DMS79 treated with DMSO at 0.1 percent for 48 hours (cell line): ENCODE data around the gene TCAIM.

Experiments used
- DNase-seq: peaks from one replicate; lab custom pipeline; 2025; lab: John Stamatoyannopoulos, UW

TCAIM gene, protein sequence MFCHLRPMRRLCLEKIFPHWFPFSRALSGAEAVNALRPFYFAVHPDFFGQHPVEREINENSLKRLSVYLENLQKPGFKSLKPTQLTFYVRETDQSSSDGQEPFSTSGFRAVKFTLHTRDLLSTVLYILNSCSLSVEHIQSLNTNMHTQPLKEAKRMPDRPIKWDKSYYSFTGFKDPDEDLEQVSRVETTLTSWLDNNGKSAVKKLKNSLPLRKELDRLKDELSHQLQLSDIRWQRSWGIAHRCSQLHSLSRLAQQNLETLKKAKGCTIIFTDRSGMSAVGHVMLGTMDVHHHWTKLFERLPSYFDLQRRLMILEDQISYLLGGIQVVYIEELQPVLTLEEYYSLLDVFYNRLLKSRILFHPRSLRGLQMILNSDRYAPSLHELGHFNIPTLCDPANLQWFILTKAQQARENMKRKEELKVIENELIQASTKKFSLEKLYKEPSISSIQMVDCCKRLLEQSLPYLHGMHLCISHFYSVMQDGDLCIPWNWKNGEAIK

GRCh38 chr3:44338010-44338827 is at the start of gene TCAIM:
Gene TCAIM (plus strand): TSS chr3:44338766. CDS start chr3:44354783, 16,017 bp downstream.
- peak; percentile 80 for DNase-seq

GRCh38 chr3:44289882-44290462 is 48.6 kb upstream of the TCAIM start:
- no peak for DNase-seq

GRCh38 chr3:44292276-44292675 is 46.3 kb upstream of the TCAIM start:
- no peak for DNase-seq

- no peak for DNase-seq
These were observed 45.6 kb upstream of the TCAIM start for GRCh38 chr3:44292947-44293346.

DNA sequence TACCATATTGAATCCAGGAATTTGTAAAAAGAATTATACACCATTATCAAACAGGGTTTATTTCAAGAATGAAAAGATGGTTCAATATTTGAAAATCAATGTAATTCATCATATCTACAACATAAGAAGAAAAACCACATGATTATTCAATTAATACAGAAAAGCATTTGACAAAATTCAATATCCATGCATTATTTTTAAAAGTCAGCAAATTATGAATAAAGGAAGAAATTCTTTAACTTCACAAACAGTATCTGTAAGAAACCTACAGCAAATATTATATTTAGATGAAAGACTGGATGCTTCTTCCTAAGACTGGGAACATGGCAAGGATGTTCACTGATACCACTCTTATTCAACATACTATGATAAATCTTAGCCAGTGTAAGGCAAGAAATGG is 41.3 kb upstream of the TCAIM start:
- no peak for DNase-seq

- DNase-seq: no peak
These were observed 36.8 kb upstream of the TCAIM start for GRCh38 chr3:44301746-44302145.

- no peak for DNase-seq
These were observed 29.1 kb upstream of the TCAIM start for GRCh38 chr3:44309500-44309899.

DNA sequence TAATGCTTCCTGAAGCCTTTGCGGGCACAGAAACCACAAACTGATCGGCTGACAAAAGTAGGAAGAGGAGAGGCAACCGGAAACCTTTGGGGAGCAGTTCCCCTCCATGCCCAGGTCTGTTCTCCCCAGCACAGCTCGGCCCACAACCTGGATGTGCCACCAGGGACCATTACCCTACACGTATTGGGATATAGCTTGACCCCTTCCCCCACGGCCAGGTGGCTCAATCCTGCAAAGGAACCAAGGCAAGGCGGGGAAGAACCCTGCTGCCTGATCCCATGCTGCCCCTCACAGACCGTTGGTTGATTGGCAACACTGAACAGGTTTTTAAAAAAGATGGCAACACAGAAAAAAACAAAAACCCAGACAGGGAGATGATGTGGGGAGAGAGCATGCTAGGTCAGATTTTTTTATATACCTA is 19.7 kb upstream of the TCAIM start:
- DNase-seq: no peak

DNA sequence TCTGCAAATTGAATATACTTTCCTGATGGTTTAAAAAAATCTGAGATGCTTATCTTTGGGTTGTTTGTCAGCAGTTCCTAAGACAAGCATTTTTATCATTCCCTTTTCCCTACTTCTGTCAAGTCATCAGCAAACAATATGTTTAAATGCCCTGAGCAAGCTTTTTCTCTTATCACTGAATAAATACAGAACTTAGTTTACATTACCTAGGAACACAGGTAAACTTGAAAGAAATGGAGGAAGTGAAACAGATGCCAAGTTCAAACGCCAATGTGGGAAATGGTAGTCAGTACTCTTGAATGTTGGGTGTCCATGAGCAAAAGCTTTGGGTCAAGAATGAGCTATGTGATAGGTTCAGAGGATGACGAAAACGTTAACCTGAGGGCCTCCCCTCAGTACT is 17.2 kb upstream of the TCAIM start:
- no peak for DNase-seq

GRCh38 chr3:44323341-44323955 is 15.1 kb upstream of the TCAIM start:
- DNase-seq: peak; percentile 27

DNA sequence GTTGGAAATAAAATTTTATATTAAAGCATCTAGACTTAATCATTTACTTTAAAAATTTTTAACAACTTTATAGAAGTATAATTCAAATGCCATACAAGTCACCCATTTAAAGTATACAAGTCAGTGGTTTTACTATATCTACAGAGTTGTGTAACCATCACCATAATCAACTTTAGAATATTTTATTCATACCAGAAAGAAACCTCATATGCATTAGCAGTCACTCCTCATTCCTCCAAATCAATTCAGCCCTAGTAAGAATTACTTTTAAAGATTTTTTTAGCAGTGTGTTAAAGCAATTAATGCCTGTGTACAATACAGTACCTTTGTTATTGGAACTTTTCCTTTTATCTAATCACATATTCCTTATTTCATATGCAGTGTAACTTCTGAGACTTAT is 14.0 kb upstream of the TCAIM start:
- no peak for DNase-seq

DNA sequence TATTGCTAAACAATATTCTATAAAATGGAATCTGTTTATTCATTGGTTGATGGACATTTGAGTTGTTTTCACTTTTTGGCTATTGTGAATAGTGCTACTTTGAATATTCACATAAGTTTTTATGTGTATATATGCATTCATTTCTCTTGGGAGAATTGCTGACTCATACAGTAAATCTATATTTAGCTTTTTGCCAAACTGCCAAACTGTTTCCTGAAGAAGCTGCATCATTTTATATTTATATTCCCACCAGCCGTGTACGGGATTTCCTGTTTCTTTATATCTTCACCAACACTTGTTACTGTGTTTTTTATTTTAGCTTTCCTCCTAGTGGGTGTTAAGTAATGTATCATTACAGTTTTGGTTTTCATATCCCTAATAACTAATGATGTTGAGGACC is 12.5 kb upstream of the TCAIM start:
- no peak for DNase-seq

GRCh38 chr3:44326515-44326914 is 12.1 kb upstream of the TCAIM start:
- no peak for DNase-seq

- no peak for DNase-seq
These were observed 8.6 kb upstream of the TCAIM start for GRCh38 chr3:44329946-44330345.

- DNase-seq: no peak
These were observed 8.1 kb upstream of the TCAIM start for GRCh38 chr3:44330444-44330843.

- DNase-seq: no peak
These were observed 4.2 kb upstream of the TCAIM start for GRCh38 chr3:44334326-44334725.

- DNase-seq: no peak
These were observed 1.2 kb upstream of the TCAIM start for GRCh38 chr3:44337248-44337785.

DNA sequence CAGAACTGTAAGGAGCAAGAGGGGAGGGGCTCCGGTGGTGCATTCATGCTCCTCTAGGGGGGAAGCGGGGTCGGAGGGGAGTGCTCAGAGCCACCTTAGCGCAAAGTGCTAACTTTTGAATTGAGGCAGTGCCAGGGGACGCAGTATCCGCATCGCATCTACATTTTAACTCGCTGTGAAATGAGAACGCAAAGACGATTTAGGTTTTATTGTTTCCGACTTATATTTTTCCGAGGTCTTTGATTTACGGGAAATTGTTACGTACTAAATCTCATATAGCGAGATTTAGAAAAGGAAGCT is 212 bp downstream of the TCAIM start:
- DNase-seq: no peak

GRCh38 chr3:44339181-44340057 is 853 bp downstream of the TCAIM start:
- peak; percentile 28 for DNase-seq

GRCh38 chr3:44340058-44340395 is 1.5 kb downstream of the TCAIM start:
- DNase-seq: no peak

DNA sequence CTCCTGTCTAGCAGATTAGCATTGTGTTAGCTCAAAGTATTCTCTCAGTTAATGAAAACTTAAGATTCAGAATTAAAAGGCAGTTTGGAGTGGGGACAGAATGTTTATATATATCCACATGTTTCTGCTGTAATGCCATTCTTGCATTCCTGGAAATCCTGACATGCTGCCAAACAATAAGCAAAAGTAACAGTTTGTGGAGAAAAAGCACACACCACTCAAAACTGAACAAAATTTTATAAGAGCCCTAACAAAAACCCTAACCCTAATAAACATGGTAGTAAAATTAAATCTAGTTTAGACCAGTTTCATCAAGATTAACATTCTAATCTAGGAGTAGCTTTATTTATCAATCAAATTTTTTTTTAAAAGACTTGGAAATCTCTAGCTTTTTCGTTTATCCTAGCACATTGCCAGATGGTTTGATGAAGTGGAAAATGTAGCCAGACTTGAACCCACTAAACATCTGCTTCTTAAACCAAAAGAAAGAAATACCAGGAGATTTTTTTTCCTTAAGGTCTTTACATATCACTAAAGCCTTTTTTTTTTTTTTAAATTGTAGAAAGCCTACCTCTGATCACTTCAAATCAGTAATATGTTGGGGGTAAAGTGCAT is 3.7 kb downstream of the TCAIM start:
- no peak for DNase-seq
